Sigmoid colon (tissue), 4 donors: ENCODE results near the gene HOXC9.

ENCODE experiments used
- CTCF ChIP-seq, 4 experiments: fragments of 450-650 bp in 3 of 4; fragments of 200-600 bp in 1 of 4; IDR thresholded peaks; one replicate each; pipeline ENCODE4 v1.5.1; 2016 to 2019; ENCODE audit warnings: antibody characterized with exemption in 4 of 4, mild to moderate bottlenecking in 3 of 4, moderate library complexity in 2 of 4
- POLR2A ChIP-seq, 2 donors: fragments of 450-650 bp; IDR thresholded peaks; one replicate each; pipeline ENCODE4 v1.6.1; 2016; ENCODE audit warnings: antibody characterized with exemption in 2 of 2, mild to moderate bottlenecking in 2 of 2, moderate library complexity in 2 of 2
- POLR2AphosphoS5 ChIP-seq, 4 donors: sonication (generic); formaldehyde crosslinking; IDR thresholded peaks; one replicate each; pipeline ENCODE4 v1.6.1; 2017; ENCODE audit warnings: antibody characterized with exemption in 4 of 4

GRCh38 chr12:54019091-54019811 is 19.3 kb downstream of the HOXC9 start:
- TF ChIP-seq POLR2AphosphoS5 (IDR thresholded peaks at IDR 0.05) (no peak), CTCF (IDR thresholded peaks at IDR 0.05) (no peak), POLR2A (IDR thresholded peaks at IDR 0.05) (no peak)
